Uterus (tissue), 4 donors: ENCODE data around the gene ADRA2B. TPM values are rescaled to one million over a fixed set of nuclear protein-coding genes. Genes with fewer than 3 reads are reported as not detected.
"Not testable (repeated sequence)": the region's sequence is repeated elsewhere in the genome, so short reads cannot be mapped to it uniquely, and the experiment has no call there.

Experiments used
- DNase-seq, 2 donors: peaks; one replicate each; pipeline ENCODE4 v3.0.0-alpha.2; 2019 to 2020
- H3K27ac ChIP-seq, 2 donors: fragments of 200-600 bp; sonication (generic); 1 replicate in 1 of 2; 2 replicates in 1 of 2; pipeline ENCODE4 v1.5.1; 2016 to 2018
- H3K27me3 ChIP-seq, 2 donors: fragments of 200-600 bp; sonication (generic); one replicate each; pipeline ENCODE4 v1.5.1; 2018 to 2019; ENCODE audit warnings: control low read depth in 1 of 2
- H3K36me3 ChIP-seq, 2 donors: fragments of 200-600 bp; sonication (generic); one replicate each; pipeline ENCODE4 v1.5.1; 2019; ENCODE audit warnings: control low read depth in 1 of 2
- H3K4me1 ChIP-seq, 2 donors: fragments of 200-600 bp; sonication (generic); one replicate each; pipeline ENCODE4 v1.5.1; 2018 to 2019; ENCODE audit warnings: control low read depth in 1 of 2
- H3K4me3 ChIP-seq, 2 donors: fragments of 200-600 bp; sonication (generic); 1 replicate in 1 of 2; 2 replicates in 1 of 2; pipeline ENCODE4 v1.5.1; 2018 to 2019; ENCODE audit warnings: mild to moderate bottlenecking in 1 of 2
- H3K9me3 ChIP-seq, 2 donors: fragments of 200-600 bp; sonication (generic); one replicate each; pipeline ENCODE4 v1.5.1; 2019; ENCODE audit warnings: control low read depth in 1 of 2
- POLR2A ChIP-seq, 2 donors: fragments of 450-650 bp; IDR thresholded peaks; one replicate each; pipeline ENCODE4 v1.6.1; 2016; ENCODE audit warnings: antibody characterized with exemption in 2 of 2, mild to moderate bottlenecking in 1 of 2, moderate library complexity in 1 of 2
- intact Hi-C: fragments of 100-400 bp; cut with DNase I; formaldehyde crosslinking; loops from one replicate; pipeline ENCODE4 v1.15.1; 2023; ENCODE audit warnings: low total_unique reads
- total RNA-seq, 4 donors: library from RNA; depleted of rRNA in 3 of 4; stranded (reverse); fragments of >200 nt in 3 of 4; gene quantifications; one replicate each; pipeline versions ENCODE4 v1.1.0 to v1.2.4, GENCODE V29; 2014 to 2023
- TF ChIP-seq, protein P1 (sequence below), 4 experiments: fragments of 200-600 bp in 2 of 4; fragments of 450-650 bp in 2 of 4; sonication (generic) in 2 of 4; IDR thresholded peaks; one replicate each; pipeline ENCODE4 v1.5.1; 2016 to 2019; ENCODE audit warnings: antibody characterized with exemption in 4 of 4, mild to moderate bottlenecking in 2 of 4, moderate library complexity in 1 of 4
- donor health status: DM: yes; HTN: yes; CAD: no.

ADRA2B gene
- total RNA-seq, 4 donors from 2014 or later, result 0.51 to 5.4 (median 2.6) TPM; not detected in 1

DNA sequence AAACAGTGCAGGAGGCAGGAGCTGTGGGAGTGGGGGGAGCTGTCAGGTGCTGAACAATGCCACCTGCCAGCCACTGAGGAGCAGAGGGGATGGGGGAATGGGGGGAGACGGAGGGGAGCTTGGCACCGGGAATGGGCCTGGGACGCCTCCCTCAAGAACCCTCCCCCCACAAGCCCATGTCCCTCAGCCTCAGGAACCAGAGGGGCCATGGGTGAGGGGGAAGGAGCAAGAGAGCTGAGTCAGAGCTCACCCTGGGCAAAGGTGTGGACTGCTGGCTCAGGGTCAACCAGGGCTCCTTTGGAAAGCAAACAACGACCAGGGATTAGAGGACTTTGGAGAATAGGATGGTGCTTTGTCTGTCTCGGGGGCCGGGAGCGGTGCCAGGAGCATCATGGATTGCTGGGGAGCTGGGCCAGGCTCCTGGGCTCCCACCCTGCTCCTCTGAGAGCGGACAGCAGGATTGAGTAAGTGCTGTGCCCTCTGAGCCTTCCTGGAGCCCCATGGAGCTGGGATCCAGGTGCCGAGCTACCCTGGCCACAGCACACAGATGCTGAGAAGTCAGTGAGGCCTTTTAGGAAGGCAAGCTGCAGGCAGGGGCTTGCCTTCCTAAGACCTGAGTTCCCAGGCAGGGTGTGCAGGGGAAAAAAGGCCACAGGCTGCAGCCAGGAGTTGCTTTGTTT, 48.3 kb downstream of the ADRA2B start:
- intact Hi-C loops, H3K4me1 ChIP-seq, H3K27ac ChIP-seq, H3K9me3 ChIP-seq, DNase-seq, H3K36me3 ChIP-seq, H3K4me3 ChIP-seq, H3K27me3 ChIP-seq: not testable (repeated sequence)

DNA sequence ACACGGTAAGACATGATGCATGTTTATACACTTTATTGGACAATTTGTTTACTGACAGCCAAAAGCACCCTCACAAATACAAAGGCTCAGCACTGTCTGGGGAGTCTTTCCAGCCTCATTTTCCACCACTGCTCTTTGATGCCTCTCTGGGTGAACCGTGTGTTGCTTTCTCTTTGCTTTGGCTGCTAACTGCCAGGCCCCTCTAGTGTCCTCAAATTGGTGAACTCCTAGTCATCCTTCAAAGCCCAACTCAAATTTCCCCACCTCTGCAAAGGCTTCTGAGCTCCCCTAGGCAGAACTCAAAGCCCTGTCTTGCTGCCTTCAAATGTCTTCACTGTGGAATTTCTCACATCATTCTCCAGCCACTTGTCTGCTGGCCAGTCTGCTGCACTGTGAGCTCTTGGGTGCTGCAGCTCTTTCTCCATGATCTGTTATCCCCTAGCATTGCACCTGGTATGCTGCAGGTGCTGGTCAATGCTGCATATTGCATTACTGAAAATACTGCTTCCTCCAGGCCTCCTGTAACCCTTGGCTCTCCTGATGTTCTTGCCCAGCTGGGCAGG, 49.2 kb downstream of the ADRA2B start:
- H3K27ac ChIP-seq, H3K36me3 ChIP-seq, intact Hi-C loops, H3K4me1 ChIP-seq, H3K4me3 ChIP-seq, DNase-seq, H3K27me3 ChIP-seq, H3K9me3 ChIP-seq: not testable (repeated sequence)

DNA sequence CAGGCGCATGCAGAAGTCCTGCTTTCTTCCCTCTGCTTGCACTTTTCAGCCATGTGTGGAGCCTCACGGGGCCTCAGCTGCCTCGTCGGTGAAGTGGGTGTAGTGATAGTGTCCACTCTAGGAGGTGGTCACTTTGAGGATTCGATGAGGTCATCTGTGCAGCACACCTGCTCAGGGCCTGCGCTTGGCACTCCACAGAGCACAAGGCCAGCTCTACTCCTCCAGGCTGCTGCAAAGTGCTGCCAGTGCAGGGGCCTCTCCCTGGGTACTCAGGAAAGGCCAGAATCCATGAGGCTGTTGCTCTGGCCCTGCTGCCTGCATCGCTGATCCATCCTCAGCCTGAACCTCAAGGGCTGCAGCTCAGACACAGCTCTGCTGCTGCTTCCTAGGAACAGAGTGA, 49.9 kb downstream of the ADRA2B start:
- H3K27ac ChIP-seq, H3K27me3 ChIP-seq, DNase-seq, H3K36me3 ChIP-seq, H3K4me1 ChIP-seq, H3K9me3 ChIP-seq, H3K4me3 ChIP-seq, intact Hi-C loops: not testable (repeated sequence)

DNA sequence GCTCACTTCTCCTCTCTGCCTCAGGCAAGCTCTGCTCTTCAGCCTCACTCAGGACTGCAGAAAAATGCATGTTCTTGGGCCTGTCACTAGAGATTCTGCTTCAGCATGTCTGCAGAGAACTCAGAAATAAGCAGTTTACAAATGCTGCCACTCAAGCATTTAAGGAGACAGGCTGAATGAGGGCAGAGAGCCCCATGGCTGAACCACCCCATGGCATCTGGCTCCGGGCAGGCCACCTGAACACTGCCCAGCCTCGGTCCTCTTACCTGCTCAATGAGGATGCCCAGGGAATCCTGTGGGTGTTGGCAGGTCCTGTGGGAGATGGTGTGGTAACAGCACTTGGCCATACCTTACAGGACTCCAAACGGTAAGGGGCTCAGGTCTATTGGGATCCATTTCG, 50.4 kb downstream of the ADRA2B start:
- H3K4me1 ChIP-seq, intact Hi-C loops, H3K27ac ChIP-seq, DNase-seq, H3K4me3 ChIP-seq, H3K9me3 ChIP-seq, H3K27me3 ChIP-seq, H3K36me3 ChIP-seq: not testable (repeated sequence)

DNA sequence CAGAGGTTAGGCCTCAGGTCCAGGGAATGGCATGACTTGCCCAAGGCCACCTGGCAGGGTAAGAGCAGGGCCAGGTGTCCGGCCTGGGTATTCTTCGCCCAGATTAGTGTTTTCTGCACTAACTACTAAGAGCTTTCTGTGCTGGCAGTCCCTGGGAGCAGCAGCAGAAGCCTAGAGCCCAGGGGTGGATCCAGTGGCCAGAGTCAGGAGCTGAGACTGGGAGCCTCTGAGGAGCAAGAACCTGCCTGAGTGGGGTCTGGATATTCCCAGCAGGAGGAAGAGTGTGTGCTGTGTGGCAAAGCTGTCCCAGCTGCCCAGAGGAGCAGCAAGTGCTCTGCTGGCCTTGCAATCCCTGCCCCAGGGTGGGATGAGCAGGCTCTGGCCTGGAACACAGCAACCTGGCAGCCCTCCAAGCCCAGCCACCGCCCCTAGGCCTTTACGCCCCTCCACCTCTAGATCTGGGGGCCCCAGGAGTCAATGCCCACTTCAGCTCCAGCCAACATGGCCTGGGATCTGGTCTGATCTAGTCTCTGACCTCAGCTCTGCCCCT, 50.9 kb downstream of the ADRA2B start:
- intact Hi-C loops, result no loop called here
- no peaks in the 10 kb centered on the region for H3K4me1 ChIP-seq
- no peaks in the 10 kb centered on the region for H3K9me3 ChIP-seq
- DNase-seq, result no peak
- no peak overlapping the region for H3K27ac ChIP-seq
- H3K36me3 ChIP-seq, result no peaks in the 10 kb centered on the region
- H3K4me3 ChIP-seq, result no peak overlapping the region
- no peaks in the 10 kb centered on the region for H3K27me3 ChIP-seq
- no peak for TF ChIP-seq POLR2A (IDR thresholded peaks at IDR 0.05)
- TF ChIP-seq, protein P1, sequence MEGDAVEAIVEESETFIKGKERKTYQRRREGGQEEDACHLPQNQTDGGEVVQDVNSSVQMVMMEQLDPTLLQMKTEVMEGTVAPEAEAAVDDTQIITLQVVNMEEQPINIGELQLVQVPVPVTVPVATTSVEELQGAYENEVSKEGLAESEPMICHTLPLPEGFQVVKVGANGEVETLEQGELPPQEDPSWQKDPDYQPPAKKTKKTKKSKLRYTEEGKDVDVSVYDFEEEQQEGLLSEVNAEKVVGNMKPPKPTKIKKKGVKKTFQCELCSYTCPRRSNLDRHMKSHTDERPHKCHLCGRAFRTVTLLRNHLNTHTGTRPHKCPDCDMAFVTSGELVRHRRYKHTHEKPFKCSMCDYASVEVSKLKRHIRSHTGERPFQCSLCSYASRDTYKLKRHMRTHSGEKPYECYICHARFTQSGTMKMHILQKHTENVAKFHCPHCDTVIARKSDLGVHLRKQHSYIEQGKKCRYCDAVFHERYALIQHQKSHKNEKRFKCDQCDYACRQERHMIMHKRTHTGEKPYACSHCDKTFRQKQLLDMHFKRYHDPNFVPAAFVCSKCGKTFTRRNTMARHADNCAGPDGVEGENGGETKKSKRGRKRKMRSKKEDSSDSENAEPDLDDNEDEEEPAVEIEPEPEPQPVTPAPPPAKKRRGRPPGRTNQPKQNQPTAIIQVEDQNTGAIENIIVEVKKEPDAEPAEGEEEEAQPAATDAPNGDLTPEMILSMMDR (IDR thresholded peaks at IDR 0.05), result no peak

DNA sequence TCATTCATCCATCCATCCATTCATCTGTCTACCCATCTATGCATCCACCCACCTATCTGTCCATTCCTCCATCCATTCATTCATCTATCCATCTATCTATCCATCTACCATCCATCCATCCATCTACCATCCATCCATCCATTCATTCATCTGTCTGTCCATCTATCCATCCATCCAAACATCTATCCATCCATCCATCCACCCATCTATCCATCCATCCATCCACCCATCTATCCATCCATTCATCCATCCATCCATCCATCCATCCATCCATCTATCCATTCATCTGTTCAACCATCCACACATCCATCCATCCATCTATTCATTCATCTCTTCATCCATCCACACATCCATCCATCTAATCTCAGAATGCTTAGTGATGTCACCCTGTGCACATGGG, 51.6 kb downstream of the ADRA2B start:
- intact Hi-C loops, DNase-seq, H3K36me3 ChIP-seq, H3K9me3 ChIP-seq, H3K4me3 ChIP-seq, H3K27ac ChIP-seq, H3K4me1 ChIP-seq, H3K27me3 ChIP-seq: not testable (repeated sequence)

DNA sequence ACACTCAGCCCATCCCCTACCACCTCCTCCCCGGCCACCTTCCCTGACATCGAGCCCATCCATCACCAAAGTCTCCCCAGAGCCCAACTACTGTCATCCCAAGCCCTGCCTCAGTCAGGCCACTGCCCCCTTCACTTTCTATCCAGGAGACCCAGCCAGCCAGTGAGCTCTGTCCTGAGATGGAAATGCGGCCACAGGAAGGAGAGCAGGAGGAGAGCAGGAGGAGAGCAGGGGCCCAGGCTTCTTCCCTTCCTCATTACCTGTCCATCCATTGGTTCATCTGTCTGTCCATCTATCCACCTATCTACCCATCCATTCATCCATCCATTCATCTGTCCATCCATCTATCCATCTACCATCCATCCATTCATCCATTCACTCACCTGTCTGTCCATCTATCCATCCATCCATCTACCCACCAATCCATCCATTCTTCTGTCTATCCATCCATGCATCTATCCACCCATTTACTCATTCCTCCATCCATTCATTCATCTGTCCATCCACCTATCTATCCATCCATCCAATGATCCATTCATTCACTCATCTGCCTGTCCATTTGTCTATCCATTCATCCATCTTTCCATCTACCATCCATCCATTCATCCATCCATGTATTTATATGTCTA, 52.2 kb downstream of the ADRA2B start:
- H3K27ac ChIP-seq, H3K4me1 ChIP-seq, H3K27me3 ChIP-seq, intact Hi-C loops, H3K36me3 ChIP-seq, H3K9me3 ChIP-seq, DNase-seq, H3K4me3 ChIP-seq: not testable (repeated sequence)

DNA sequence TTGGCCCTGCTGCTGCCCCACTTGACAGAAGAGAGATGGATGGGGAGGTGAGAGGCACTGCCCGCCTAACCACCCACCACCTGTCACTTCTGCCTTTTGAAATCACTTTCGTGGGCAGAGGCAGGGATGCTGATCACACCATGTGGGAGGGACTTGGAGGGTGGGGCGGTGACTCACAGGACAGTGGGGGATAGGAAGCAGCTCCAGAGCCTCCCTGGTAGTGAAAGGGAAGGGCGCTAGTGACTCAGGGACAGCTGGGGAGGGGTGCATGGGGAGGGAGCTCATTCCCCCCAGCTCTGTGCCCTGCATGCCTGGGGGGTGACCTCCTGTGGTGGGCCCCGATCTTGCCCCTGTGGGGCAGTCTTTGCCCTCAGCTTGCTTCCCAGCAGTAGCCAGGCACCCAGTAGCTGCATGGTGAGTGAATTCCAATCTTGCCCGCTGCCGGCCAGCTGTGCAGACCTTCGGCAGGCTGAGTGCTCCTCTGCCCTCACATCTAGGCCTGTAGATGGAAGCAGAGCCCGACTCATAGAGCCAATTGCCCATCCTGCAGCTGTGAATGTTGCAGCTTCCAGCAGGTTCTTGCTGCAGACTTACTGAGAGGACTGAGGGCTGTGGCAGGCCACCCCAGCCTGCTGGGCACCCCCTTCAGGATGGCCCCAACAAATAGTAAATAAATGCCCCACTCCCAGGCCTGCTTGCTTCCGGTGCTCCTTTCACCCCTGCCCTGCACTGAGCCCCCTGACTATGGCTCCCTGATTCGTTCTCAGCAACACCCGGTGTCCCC, 53.1 kb downstream of the ADRA2B start:
- H3K36me3 ChIP-seq, H3K4me3 ChIP-seq, H3K4me1 ChIP-seq, H3K9me3 ChIP-seq, DNase-seq, intact Hi-C loops, H3K27me3 ChIP-seq, H3K27ac ChIP-seq: not testable (repeated sequence)
- TF ChIP-seq, protein P1 (IDR thresholded peaks at IDR 0.05), result peak in 1 of 4 experiments; percentile 48
